Islet of Langerhans (tissue), 1 donor: ENCODE data around the gene CLP1.
"Not testable (repeated sequence)": the region's sequence is repeated elsewhere in the genome, so short reads cannot be mapped to it uniquely, and the experiment has no call there.

Experiments used
- FAIRE-seq: peaks from one replicate; lab custom pipeline; 2011; peaks lifted over from hg19 to GRCh38; lab: Jason Lieb, UNC

Gene CLP1

GRCh38 chr11:57641011-57641807 is 16.4 kb upstream of the CLP1 start:
- FAIRE-seq = peak; percentile 55

DNA sequence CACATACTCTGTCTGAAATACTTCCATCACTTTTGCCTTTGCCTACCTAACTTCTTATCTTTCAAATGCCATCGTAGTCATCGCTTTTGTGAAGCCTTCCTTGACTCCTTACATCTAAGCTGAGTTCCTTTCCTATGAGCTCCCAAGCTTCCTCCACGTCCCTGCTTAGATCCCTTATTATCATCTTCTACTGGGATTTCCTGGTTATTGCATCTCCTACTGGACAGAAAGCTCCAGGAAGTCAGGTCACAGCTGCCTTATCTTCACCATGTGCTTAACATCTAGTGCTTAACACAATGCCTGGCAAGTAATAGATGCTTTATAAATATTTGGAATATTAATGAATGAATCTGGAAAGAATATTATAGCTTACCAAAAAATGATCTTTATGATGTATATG is 13.8 kb upstream of the CLP1 start:
- no peak for FAIRE-seq

DNA sequence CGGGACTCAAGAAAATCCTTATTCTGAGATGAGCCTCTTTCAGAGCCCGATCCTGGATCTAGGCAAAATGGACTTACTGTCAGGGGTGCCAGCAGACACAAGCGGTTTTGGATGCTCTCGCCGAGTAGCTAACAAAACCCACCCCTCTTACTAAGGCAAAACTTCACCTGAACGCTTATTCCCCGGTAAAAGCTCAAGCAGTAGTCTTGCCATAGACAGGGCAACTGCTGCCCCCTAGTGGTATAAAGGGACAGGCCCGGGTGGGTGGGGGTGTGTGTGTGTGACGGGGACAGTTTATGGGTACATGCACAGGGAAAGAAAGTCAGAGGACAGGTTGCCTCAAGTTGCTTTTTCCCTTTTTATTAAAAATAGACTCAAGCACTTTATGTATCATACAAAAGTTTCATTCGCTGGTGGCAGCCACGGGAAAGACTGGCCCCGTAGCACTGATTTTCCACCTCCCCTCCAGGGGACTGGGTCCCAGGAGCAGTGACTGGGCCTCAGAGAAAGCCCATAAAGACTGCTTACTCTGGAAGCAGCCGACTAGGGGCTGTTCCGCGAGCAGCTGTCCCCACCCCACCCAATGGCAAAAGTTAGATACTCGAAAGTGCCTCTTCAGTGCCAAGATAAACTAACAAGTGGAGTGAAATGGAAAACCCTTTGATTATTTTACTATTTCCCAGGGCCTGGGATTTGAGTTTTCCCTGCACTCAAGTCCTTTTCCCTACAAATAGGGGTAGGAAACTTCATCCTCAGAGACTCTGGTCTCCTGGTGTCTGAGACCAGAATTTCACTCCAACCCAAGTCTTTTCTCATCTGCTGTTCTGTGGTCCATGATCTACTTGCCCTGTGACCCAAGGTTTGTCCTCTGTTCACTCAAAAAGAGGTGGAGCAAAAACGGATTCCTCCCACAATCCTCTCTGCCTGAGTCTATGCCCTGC is 12.5 kb upstream of the CLP1 start:
- FAIRE-seq = no peak

DNA sequence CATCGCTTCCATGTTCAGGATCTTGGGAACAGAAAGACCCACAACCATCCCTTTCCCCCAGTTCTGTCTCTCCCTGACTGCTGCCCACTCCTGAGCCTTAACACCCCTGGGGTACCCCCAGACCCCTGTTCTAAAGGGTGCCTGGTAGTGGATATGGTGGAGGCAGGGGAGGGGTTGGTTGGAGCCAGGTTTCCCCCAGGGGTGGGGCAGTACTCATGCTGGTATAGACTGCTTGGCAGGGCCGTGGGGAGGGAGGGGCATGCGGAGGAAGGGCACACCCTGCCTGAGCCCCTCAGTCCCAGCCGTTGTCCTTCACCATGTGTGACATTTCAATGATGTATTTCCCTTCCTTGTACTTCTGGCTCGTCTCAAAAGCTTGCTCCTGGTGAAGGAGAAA is 11.9 kb upstream of the CLP1 start:
- no peak for FAIRE-seq

- FAIRE-seq = no peak
Measured at GRCh38 chr11:57646194-57646798, 11.3 kb upstream of the CLP1 start.

DNA sequence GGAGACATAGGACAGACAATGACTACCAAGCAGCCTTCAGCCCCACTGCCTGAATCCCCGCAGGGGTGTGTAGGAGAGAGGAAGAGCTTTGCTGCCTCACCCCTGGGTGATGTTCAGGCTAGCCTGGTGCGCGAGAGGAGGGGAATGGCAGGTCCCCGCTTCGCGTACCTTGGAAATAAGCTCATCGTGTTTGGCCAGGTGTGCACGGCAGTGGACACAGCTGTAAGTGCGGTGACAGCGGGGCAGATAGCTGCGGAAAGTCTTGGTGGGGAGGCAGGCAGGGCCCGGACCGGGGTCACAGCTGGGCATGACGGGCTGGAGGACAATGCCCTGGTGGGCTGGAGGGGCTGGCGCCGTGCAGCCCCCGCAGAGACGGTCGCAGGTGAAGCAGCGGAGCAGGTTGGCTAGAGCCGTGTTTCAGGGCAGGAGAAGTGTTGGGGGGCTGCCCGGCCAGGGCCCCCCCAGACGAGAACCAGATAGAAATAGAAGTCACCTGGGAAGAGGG is 10.7 kb upstream of the CLP1 start:
- no peak for FAIRE-seq

GRCh38 chr11:57647372-57647771 is 10.2 kb upstream of the CLP1 start:
- FAIRE-seq = no peak

DNA sequence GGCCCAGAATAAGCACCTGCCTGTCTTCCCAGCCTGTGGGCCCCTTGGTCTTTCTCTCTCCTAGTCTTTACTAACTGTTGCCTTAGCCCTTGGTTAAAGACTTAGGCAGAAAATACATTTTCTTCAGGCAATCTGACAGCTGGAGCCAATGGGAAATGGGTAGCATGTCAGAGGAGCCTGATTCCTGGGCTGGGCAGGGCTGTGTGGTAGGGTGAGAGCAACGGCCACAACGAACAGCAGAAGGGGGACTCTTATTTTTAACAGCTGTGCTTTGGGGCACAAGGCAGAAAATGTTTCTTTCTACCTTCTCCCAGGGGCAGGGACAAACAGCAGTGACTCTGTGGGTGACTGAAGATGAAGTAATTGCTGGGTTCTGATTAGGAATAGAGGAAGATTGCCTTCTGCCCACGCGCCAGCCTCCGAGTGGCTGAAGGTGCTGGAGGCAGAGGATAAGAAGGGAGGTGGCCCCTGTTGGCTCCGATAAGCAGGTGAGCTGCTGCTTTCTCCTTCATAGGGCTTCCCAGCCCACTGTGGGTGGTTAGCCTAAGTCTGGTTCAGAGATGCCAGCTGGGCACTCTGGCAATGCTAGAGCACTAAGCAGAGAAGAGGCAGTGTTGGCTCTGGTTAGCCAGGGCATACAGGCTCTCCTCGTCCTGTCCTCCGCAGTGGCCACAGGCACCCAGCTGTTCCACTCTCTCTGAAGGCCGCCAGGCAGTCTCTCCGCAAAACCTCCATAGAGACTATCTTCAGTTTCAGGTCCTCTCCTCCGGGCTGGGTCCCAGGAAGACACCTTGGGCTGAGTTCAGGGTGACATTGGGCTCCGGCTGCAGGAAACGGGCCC is 9.4 kb upstream of the CLP1 start:
- no peak for FAIRE-seq

GRCh38 chr11:57648801-57649735 is 8.5 kb upstream of the CLP1 start:
- FAIRE-seq = no peak

DNA sequence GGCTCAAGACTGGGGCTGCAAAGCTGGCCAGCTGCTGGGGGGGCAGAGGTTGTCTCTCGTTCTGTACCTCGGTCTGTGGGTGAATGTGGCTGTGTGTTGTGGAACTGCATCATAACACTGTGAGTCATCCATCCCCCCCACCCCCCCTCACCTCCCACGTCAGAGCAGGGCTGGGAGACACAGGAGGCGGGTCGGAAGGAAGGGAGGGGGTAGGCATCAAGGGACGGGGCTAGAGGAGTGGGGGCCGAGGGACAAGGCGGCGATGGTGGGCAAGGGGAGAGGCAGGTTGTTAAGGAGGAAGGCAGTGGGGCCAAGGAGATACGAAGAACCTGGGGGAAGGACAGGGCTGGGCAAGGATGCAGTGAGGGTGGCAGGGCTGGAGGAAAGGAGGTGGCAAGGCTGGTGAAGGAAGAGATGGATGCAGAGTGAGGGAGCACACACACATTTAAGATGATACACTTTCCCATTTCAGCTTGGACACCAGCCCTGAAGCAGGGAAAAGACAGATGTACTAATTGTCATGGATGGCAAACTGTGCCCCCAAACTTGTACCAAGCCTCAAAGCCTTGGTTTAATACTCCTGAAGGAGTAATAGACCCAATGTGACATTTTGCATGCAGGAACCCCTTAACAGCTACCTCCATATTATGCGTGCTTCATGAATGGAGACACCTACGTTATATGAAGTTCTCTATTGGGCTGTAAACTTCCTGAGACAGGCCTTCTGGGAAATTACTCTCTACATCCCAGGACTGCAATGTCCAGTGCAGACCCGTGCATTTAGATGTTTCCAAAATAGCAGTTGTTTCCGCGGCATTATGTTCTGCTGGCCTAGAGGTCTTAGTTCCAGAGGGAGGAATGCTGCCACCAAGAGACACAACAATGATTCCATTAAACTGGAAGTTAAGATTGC is 7.5 kb upstream of the CLP1 start, which contains the start of gene YPEL4:
YPEL4 (minus strand) TSS at position 87 of the 913 bp plus-strand sequence. CDS start 2,805 bp downstream, outside the sequence.
- no peak for FAIRE-seq

DNA sequence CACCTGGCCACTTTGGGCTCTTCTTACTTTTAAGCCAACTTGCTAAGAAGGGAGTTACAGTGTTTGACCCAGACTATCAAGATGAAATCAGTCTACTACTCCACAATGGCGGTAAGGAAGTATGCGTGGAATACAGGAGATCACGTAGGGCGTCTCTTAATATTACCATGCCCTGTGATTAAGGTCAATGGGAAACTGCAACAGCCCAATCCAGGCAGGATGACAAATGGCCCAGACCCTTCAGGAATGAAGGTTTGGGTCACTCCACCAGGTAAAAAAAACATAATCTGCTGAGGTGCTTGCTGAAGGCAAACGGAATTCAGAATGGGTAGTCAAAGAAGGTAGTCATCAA is 6.8 kb upstream of the CLP1 start:
- FAIRE-seq = no peak

DNA sequence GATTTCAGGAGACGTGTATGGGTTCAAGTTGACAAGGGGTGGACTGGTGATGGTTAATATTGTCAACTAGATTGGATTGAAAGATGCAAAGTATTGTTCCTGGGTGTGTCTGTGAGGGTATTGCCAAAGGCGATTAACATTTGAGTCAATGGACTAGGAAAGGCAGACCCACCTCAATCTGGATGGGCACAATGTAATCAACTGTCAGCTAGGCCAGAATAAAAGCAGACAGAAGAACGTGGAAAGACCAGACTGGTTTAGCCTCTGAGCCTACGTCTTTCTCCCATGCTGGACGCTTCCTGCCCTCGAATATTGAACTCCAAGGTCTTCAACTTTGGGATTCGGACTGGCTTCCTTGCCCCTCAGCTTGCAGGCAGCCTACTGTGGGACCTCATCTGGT is 6.2 kb upstream of the CLP1 start:
- FAIRE-seq = no peak

GRCh38 chr11:57652230-57652629 is 5.3 kb upstream of the CLP1 start:
- FAIRE-seq = not testable (repeated sequence)

- FAIRE-seq = no peak
Measured at GRCh38 chr11:57652662-57653061, 4.9 kb upstream of the CLP1 start.

DNA sequence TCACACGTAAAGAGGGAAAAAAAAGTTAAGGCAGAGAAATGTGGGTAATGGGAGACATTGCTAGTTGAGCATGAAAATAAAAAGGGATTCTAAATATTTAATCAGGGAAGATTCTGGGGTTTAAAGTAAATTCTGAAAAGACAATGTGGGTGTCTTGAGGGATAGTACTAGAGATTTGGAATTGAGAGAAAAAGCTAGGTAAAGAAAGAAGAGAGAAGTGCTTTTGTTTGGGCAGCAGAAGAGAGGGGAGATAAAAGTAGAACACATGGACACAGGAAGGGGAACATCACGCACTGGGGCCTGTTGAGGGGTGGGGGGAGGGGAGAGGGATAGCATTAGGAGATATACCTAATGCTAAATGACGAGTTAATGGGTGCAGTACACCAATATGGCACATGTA is 4.4 kb upstream of the CLP1 start:
- FAIRE-seq = no peak

GRCh38 chr11:57656885-57657193 is 723 bp upstream of the CLP1 start:
- no peak for FAIRE-seq

- no peak for FAIRE-seq
Measured at GRCh38 chr11:57658023-57658361, 430 bp downstream of the CLP1 start.

DNA sequence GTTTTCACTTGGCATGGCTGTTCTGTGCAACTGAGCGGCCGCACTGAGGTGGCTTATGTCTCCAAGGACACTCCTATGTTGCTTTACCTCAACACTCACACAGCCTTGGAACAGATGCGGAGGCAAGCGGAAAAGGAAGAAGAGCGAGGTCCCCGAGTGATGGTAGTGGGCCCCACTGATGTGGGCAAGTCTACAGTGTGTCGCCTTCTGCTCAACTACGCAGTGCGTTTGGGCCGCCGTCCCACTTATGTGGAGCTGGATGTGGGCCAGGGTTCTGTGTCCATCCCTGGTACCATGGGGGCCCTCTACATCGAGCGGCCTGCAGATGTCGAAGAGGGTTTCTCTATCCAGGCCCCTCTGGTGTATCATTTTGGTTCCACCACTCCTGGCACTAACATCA is 2.1 kb downstream of the CLP1 start:
- FAIRE-seq = no peak

GRCh38 chr11:57662893-57663292 is 5.3 kb downstream of the CLP1 start:
- FAIRE-seq = no peak

DNA sequence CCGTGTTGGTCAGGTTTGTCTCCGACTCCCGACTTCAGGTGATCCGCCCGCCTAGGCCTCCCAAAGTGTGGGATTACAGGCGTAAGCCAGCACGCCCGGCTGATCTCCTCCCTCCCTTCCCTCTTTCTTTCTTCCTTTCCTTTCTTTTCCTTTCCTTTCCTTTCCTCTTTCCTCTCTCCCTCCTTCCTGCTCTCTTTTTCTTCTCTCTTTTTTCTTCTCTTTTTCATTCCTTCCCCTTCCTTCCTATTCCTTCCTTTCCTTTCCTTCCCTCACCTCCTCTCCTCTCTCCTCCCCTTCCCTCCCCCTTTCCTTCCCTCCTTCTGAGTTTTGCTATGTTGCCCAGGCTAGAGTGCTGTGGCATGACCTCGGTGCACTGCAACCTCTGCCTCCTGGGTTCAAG is 6.4 kb downstream of the CLP1 start:
- FAIRE-seq = no peak
